H9 (cell line): ENCODE data around the gene NUP54. TPM values are rescaled to one million over a fixed set of nuclear protein-coding genes. Genes with fewer than 3 reads are reported as not detected.

Experiments used
- DNase-seq: peaks from one replicate; pipeline ENCODE4 v3.0.0-alpha.2; 2017
- H2AFZ ChIP-seq: one replicate; pipeline ENCODE4 v1.6.1; 2013; ENCODE audit warnings: mild to moderate bottlenecking, low read length, control low read depth, moderate library complexity
- H2AK5ac ChIP-seq: 2 replicates; pipeline ENCODE4 v1.6.1; 2013; ENCODE audit warnings: low read length, control low read depth, mixed read lengths; ENCODE audit not compliant: insufficient read length
- H2BK120ac ChIP-seq: one replicate; pipeline ENCODE4 v1.6.1; 2013; ENCODE audit warnings: low read depth, mild to moderate bottlenecking, low read length, control low read depth, inconsistent platforms; ENCODE audit not compliant: poor library complexity, severe bottlenecking
- H2BK12ac ChIP-seq: 2 replicates; pipeline ENCODE4 v1.6.1; 2013; ENCODE audit warnings: low read length, control low read depth, mixed read lengths, low read depth; ENCODE audit not compliant: insufficient read length
- H2BK15ac ChIP-seq: 2 replicates; pipeline ENCODE4 v1.6.1; 2013; ENCODE audit warnings: low read depth, low read length, control low read depth
- H2BK20ac ChIP-seq: one replicate; pipeline ENCODE4 v1.6.1; 2013; ENCODE audit warnings: low read depth, mild to moderate bottlenecking, low read length, control low read depth, inconsistent platforms; ENCODE audit not compliant: poor library complexity, severe bottlenecking
- H2BK5ac ChIP-seq: 2 replicates; pipeline ENCODE4 v1.6.1; 2013; ENCODE audit warnings: low read length, control low read depth, mixed read lengths; ENCODE audit not compliant: insufficient read length
- H3K14ac ChIP-seq: 2 replicates; pipeline ENCODE4 v1.6.1; 2013; ENCODE audit warnings: low read length, control low read depth; ENCODE audit not compliant: insufficient read depth
- H3K18ac ChIP-seq: 2 replicates; pipeline ENCODE4 v1.6.1; 2013; ENCODE audit warnings: low read depth, mild to moderate bottlenecking, mixed read lengths, low read length, control low read depth; ENCODE audit not compliant: insufficient read length
- H3K23ac ChIP-seq: 2 replicates; pipeline ENCODE4 v1.6.1; 2013; ENCODE audit warnings: low read length, control low read depth, mixed read lengths, low read depth; ENCODE audit not compliant: insufficient read length
- H3K23me2 ChIP-seq: 2 replicates; pipeline ENCODE4 v1.6.1; 2013; ENCODE audit warnings: low read depth, mild to moderate bottlenecking, mixed read lengths, low read length, control low read depth; ENCODE audit not compliant: insufficient read length, poor library complexity, severe bottlenecking
- H3K27ac ChIP-seq: 2 replicates; pipeline ENCODE4 v1.5.1; 2013; ENCODE audit warnings: low read length, control low read depth, mixed read lengths, low read depth; ENCODE audit not compliant: insufficient read length
- H3K27me3 ChIP-seq: 2 replicates; pipeline ENCODE4 v1.6.1; 2013; ENCODE audit warnings: low read length, control low read depth, inconsistent platforms; ENCODE audit not compliant: insufficient read depth
- H3K4ac ChIP-seq: 2 replicates; pipeline ENCODE4 v1.6.1; 2013; ENCODE audit warnings: low read depth, mild to moderate bottlenecking, control low read depth, inconsistent platforms, low read length, moderate library complexity
- H3K4me1 ChIP-seq: 2 replicates; pipeline ENCODE4 v1.6.1; 2013; ENCODE audit warnings: low read length, control low read depth, inconsistent platforms; ENCODE audit not compliant: insufficient read depth
- H3K4me2 ChIP-seq: 2 replicates; pipeline ENCODE4 v1.6.1; 2013; ENCODE audit warnings: low read length, control low read depth, mixed read lengths; ENCODE audit not compliant: insufficient read length, insufficient read depth
- H3K56ac ChIP-seq: 2 replicates; pipeline ENCODE4 v1.6.1; 2013; ENCODE audit warnings: low read depth, mild to moderate bottlenecking, mixed read lengths, low read length, control low read depth; ENCODE audit not compliant: insufficient read length
- H3K79me1 ChIP-seq: 2 replicates; pipeline ENCODE4 v1.6.1; 2013; ENCODE audit warnings: low read depth, mild to moderate bottlenecking, moderate library complexity, low read length, control low read depth, inconsistent platforms; ENCODE audit not compliant: insufficient read depth, poor library complexity, severe bottlenecking
- H3K79me2 ChIP-seq: 2 replicates; pipeline ENCODE4 v1.6.1; 2013; ENCODE audit warnings: low read length, control low read depth, inconsistent platforms; ENCODE audit not compliant: insufficient read depth
- H3K9ac ChIP-seq: 2 replicates; pipeline ENCODE4 v1.6.1; 2013; ENCODE audit warnings: low read length, control low read depth, mixed read lengths; ENCODE audit not compliant: insufficient read length; ENCODE audit errors: extremely low read depth
- H3K9me3 ChIP-seq: one replicate; pipeline ENCODE4 v1.6.1; 2013; ENCODE audit warnings: low read depth, low read length, inconsistent platforms; ENCODE audit not compliant: control insufficient read depth
- H3T11ph ChIP-seq: one replicate; pipeline ENCODE4 v1.6.1; 2013; ENCODE audit warnings: mild to moderate bottlenecking, low read length, control low read depth, inconsistent platforms
- H4K20me1 ChIP-seq: one replicate; pipeline ENCODE4 v1.6.1; 2013; ENCODE audit not compliant: control insufficient read depth, insufficient read length, insufficient read depth
- H4K5ac ChIP-seq: 2 replicates; pipeline ENCODE4 v1.6.1; 2013; ENCODE audit warnings: low read depth, mild to moderate bottlenecking, mixed read lengths, low read length, control low read depth; ENCODE audit not compliant: insufficient read length
- H4K8ac ChIP-seq: replicated peaks from 2 replicates; pipeline ENCODE4 v1.6.1; 2013; ENCODE audit warnings: low read length, control low read depth, mixed read lengths, low read depth; ENCODE audit not compliant: insufficient read length
- H4K91ac ChIP-seq: 2 replicates; pipeline ENCODE4 v1.6.1; 2013; ENCODE audit warnings: low read depth, mild to moderate bottlenecking, moderate library complexity, mixed read lengths, low read length, control low read depth; ENCODE audit not compliant: insufficient read length
- H3K27ac Mint-ChIP-seq, 3 experiments: 2 replicates in 2 of 3; 3 replicates in 1 of 3; pipeline ENCODE4 v1.8.0; 2020 to 2021; ENCODE audit warnings: mixed read lengths in 3 of 3, mild to moderate bottlenecking in 1 of 3, moderate library complexity in 1 of 3
- H3K27me3 Mint-ChIP-seq: 2 replicates; pipeline ENCODE4 v1.8.0; 2021; ENCODE audit warnings: low read depth, mild to moderate bottlenecking, moderate library complexity, mixed read lengths
- H3K36me3 Mint-ChIP-seq, 3 experiments: 2 replicates in 2 of 3; 3 replicates in 1 of 3; pipeline ENCODE4 v1.8.0; 2020 to 2021; ENCODE audit warnings: low read depth in 3 of 3, mixed read lengths in 3 of 3; ENCODE audit not compliant: insufficient read depth in 1 of 3
- H3K4me1 Mint-ChIP-seq, 2 experiments: 2 replicates each; pipeline ENCODE4 v1.8.0; 2020; ENCODE audit warnings: mixed read lengths in 2 of 2
- H3K4me3 Mint-ChIP-seq, 2 experiments: 2 replicates in 1 of 2; 3 replicates in 1 of 2; pipeline ENCODE4 v1.8.0; 2020 to 2021; ENCODE audit warnings: mild to moderate bottlenecking in 2 of 2, mixed read lengths in 2 of 2, moderate library complexity in 1 of 2
- H3K9me3 Mint-ChIP-seq, 2 experiments: 2 replicates in 1 of 2; 3 replicates in 1 of 2; pipeline ENCODE4 v1.8.0; 2020; ENCODE audit warnings: mild to moderate bottlenecking in 2 of 2, mixed read lengths in 2 of 2, moderate library complexity in 1 of 2
- CTCF ChIP-seq: fragments of 200-600 bp; sonication (generic); conservative IDR thresholded peaks from 3 replicates; pipeline ENCODE4 v1.8.0; 2021; ENCODE audit warnings: antibody characterized with exemption, mild to moderate bottlenecking
- WGBS: extraction: QIAGEN DNeasy Blood & Tissue Kit; methylation state at CpG from one replicate; pipeline ENCODE4 v1.1.7; 2013; ENCODE audit warnings: missing lambda C conversion rate, low lambda C conversion rate, mixed read lengths; ENCODE audit not compliant: insufficient read length; ENCODE audit errors: extremely low coverage; 5-methylcytosine and 5-hydroxymethylcytosine counted together
- total RNA-seq: library from RNA; stranded (reverse); gene quantifications from 2 replicates; pipeline ENCODE4 v1.2.1, GENCODE V29; 2021

NUP54 gene
- total RNA-seq, 1 experiment from 2014 or later: 129 TPM

GRCh38 chr4:76166480-76166879 lies 18.3 kb upstream of the NUP54 start:
- Histone ChIP-seq H3K18ac (no peak overlapping the region), H3K56ac (no peak overlapping the region), H4K20me1 (no peaks in the 10 kb centered on the region), H2BK15ac (no peak overlapping the region), H3K79me1 (no peaks in the 10 kb centered on the region), H3K4ac (no peak overlapping the region), H3K4me1 (no peaks in the 10 kb centered on the region), H4K91ac (no peak overlapping the region), H2AFZ (no peak overlapping the region), H3K14ac (no peak overlapping the region), H3K79me2 (no peaks in the 10 kb centered on the region), H2BK12ac (no peak overlapping the region), H3K4me2 (no peak overlapping the region), H3K27me3 (no peaks in the 10 kb centered on the region), H3K27ac (no peak overlapping the region), H2AK5ac (no peak overlapping the region), H3K9ac (no peak overlapping the region), H4K8ac (no peak overlapping the region), H3T11ph (no peak overlapping the region), H3K23me2 (no peaks in the 10 kb centered on the region), H3K9me3 (no peaks in the 10 kb centered on the region), H3K23ac (no peak overlapping the region), H2BK20ac (no peak overlapping the region), H2BK5ac (no peak overlapping the region), H2BK120ac (no peak overlapping the region), H4K5ac (no peak overlapping the region)
- Mint-ChIP-seq H3K36me3 (peaks cover 9 to 37% (median 23%) of the 10 kb centered on the region in 3 experiments), H3K4me1 (no peaks in the 10 kb centered on the region), H3K27ac (no peak overlapping the region), H3K4me3 (no peak overlapping the region), H3K9me3 (no peaks in the 10 kb centered on the region), H3K27me3 (no peaks in the 10 kb centered on the region)
- no CpG with 5 or more reads among the region's 3 CpGs for WGBS
- DNase-seq: no peak
- TF ChIP-seq CTCF: no peak
